Activated gamma-delta T cell treated with anti-CD3 and anti-CD28 coated beads, Interleukin-2, amount 50 U/mL, for 16 hours (primary cell): Measurements from ENCODE around the gene GPR146.
"Not testable (repeated sequence)": the region's sequence is repeated elsewhere in the genome, so short reads cannot be mapped to it uniquely, and the experiment has no call there.

Experiments used
- DNase-seq: peaks from one replicate; pipeline ENCODE4 v3.0.0-alpha.2; 2020; ENCODE audit warnings: low read depth

The GPR146 gene

GRCh38 chr7:1025743-1026581 lies 18.4 kb upstream of the GPR146 start:
- no peak for DNase-seq

- DNase-seq = no peak
Measured at GRCh38 chr7:1026721-1027161, 17.6 kb upstream of the GPR146 start.

- no peak for DNase-seq
Measured at GRCh38 chr7:1027242-1028043, 16.9 kb upstream of the GPR146 start.

GRCh38 chr7:1028044-1028770 lies 16.1 kb upstream of the GPR146 start:
- DNase-seq = peak; percentile 65

GRCh38 chr7:1028775-1029636 lies 15.3 kb upstream of the GPR146 start:
- peak; percentile 38 for DNase-seq

- DNase-seq = no peak
Measured at GRCh38 chr7:1029637-1030443, 14.5 kb upstream of the GPR146 start.

- DNase-seq = no peak
Measured at GRCh38 chr7:1030444-1031070, 13.8 kb upstream of the GPR146 start.

GRCh38 chr7:1031716-1032455 lies 12.5 kb upstream of the GPR146 start:
- DNase-seq = no peak

GRCh38 chr7:1032536-1033181 lies 11.7 kb upstream of the GPR146 start:
- no peak for DNase-seq

- DNase-seq = no peak
Measured at GRCh38 chr7:1033546-1034145, 10.7 kb upstream of the GPR146 start.

GRCh38 chr7:1034769-1035168 lies 9.6 kb upstream of the GPR146 start:
- not testable (repeated sequence) for DNase-seq

GRCh38 chr7:1036164-1036928 lies 8.0 kb upstream of the GPR146 start:
- DNase-seq = not testable (repeated sequence)

GRCh38 chr7:1040233-1040632 lies 4.1 kb upstream of the GPR146 start:
- not testable (repeated sequence) for DNase-seq

- no peak for DNase-seq
Measured at GRCh38 chr7:1040790-1041189, 3.6 kb upstream of the GPR146 start.

GRCh38 chr7:1041551-1042491 lies 2.5 kb upstream of the GPR146 start:
- no peak for DNase-seq

GRCh38 chr7:1042492-1042833 lies 1.9 kb upstream of the GPR146 start:
- DNase-seq = no peak
